OCI-LY3 (cell line): ENCODE measurements around the gene NCAPG2.

Source experiments
- H2AFZ ChIP-seq: fragments of 200-600, 300-600 bp; shearing (Covaris generic); 2 replicates; pipeline ENCODE4 v1.6.0; 2014; ENCODE audit warnings: antibody characterized with exemption, low read depth, low read length
- H3K27ac ChIP-seq: fragments of 200-600, 300-600 bp; sonication (generic); 2 replicates; pipeline ENCODE4 v1.5.1; 2014; ENCODE audit warnings: mild to moderate bottlenecking, low read length, moderate library complexity, mixed read lengths
- H3K27me3 ChIP-seq: fragments of 200-600, 300-600 bp; sonication (generic); 2 replicates; pipeline ENCODE4 v1.6.1; 2014; ENCODE audit warnings: low read depth, low read length, mixed read lengths
- H3K36me3 ChIP-seq: fragments of 200-600, 300-600 bp; sonication (generic); replicated peaks from 2 replicates; pipeline ENCODE3; 2014; ENCODE audit warnings: low read depth, low read length, mixed read lengths
- H3K4me1 ChIP-seq: fragments of 300-600, 200-600 bp; sonication (generic); 2 replicates; pipeline ENCODE4 v1.6.1; 2014; ENCODE audit warnings: low read length, mixed read lengths
- H3K4me2 ChIP-seq: fragments of 200-600, 300-600 bp; sonication (generic); 2 replicates; pipeline ENCODE4 v1.6.1; 2014; ENCODE audit warnings: low read length, mixed read lengths
- H3K4me3 ChIP-seq: fragments of 300-600, 200-600 bp; sonication (generic); 2 replicates; pipeline ENCODE4 v1.5.1; 2014; ENCODE audit warnings: antibody characterized with exemption, mild to moderate bottlenecking, low read length, moderate library complexity
- H3K79me2 ChIP-seq: fragments of 300-600, 200-600 bp; shearing (Covaris generic); 2 replicates; pipeline ENCODE4 v1.6.1; 2014; ENCODE audit warnings: mild to moderate bottlenecking, low read length, mixed read lengths
- H3K9ac ChIP-seq: fragments of 300-600, 200-600 bp; shearing (Covaris generic); 2 replicates; pipeline ENCODE4 v1.6.0; 2014; ENCODE audit warnings: mild to moderate bottlenecking, low read length, moderate library complexity
- H3K9me3 ChIP-seq: fragments of 200-600, 300-600 bp; shearing (Covaris generic); 2 replicates; pipeline ENCODE4 v1.6.1; 2014; ENCODE audit warnings: low read length, mixed read lengths; ENCODE audit not compliant: insufficient read depth
- H4K20me1 ChIP-seq: fragments of 200-600, 300-600 bp; sonication (generic); 2 replicates; pipeline ENCODE4 v1.6.1; 2016; ENCODE audit warnings: low read length, mixed read lengths; ENCODE audit not compliant: insufficient read depth
- EZH2phosphoT487 ChIP-seq: fragments of 200-600 bp; shearing (Covaris generic); IDR thresholded peaks from 2 replicates; pipeline ENCODE4 v1.6.1; 2018; ENCODE audit warnings: antibody characterized with exemption, mixed run types, low read depth
- TF ChIP-seq, protein P1 (sequence below): fragments of 200-600, 300-600 bp; sonication (generic); IDR thresholded peaks from 2 replicates; pipeline ENCODE4 v1.5.1; 2014; ENCODE audit warnings: antibody characterized with exemption, low read length, low read depth

Gene NCAPG2

DNA sequence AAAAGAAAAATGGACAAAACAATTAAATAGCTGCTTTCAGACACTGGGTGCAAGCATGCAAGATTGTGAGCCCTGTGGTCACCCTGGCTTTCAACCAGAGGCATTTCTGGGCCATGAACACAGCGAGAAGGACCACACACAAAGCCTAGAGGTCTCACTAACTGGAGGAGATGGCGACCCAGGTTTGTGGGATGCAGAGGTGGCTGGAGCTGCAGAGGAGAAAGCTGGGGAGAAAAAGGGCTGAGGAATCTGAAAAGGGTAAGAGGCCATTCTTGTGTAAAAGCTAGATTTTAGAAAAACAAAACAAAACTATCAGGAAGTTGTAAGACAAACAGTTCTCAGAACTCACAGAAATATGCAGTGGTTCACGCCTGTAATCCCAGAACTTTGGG is 86.9 kb downstream of the NCAPG2 start:
- Histone ChIP-seq H2AFZ (no peak overlapping the region), H3K36me3 (peaks cover 5% of the 10 kb centered on the region), H3K79me2 (no peaks in the 10 kb centered on the region), H3K27ac (no peak overlapping the region), H3K4me3 (no peak overlapping the region), H3K9ac (no peak overlapping the region), H3K4me1 (peaks cover 14% of the 10 kb centered on the region), H3K9me3 (no peaks in the 10 kb centered on the region), H3K27me3 (no peaks in the 10 kb centered on the region), H3K4me2 (no peak overlapping the region), H4K20me1 (peaks cover 11% of the 10 kb centered on the region; the same call in 1 of the 2 replicates)
- TF ChIP-seq, protein P1, sequence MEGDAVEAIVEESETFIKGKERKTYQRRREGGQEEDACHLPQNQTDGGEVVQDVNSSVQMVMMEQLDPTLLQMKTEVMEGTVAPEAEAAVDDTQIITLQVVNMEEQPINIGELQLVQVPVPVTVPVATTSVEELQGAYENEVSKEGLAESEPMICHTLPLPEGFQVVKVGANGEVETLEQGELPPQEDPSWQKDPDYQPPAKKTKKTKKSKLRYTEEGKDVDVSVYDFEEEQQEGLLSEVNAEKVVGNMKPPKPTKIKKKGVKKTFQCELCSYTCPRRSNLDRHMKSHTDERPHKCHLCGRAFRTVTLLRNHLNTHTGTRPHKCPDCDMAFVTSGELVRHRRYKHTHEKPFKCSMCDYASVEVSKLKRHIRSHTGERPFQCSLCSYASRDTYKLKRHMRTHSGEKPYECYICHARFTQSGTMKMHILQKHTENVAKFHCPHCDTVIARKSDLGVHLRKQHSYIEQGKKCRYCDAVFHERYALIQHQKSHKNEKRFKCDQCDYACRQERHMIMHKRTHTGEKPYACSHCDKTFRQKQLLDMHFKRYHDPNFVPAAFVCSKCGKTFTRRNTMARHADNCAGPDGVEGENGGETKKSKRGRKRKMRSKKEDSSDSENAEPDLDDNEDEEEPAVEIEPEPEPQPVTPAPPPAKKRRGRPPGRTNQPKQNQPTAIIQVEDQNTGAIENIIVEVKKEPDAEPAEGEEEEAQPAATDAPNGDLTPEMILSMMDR: no peak
- no peak for TF ChIP-seq EZH2phosphoT487

DNA sequence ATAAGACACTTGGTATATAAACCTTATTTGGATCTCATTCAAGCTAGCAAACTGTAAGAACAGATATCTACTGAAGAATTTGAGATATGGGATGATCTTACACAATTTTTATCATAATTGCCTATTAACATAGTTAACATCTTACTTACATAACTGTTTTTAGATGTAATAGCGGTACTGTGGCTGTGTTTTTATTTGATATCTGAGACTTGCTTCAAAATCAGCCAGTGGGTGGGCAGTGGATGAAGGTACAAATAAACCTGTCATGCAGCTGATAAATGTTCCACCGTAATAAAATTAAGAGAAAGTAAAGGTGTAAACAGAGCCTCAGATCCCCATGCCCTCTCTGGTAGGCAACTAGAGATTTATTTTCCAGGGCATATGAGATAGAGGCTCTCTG is 88.6 kb downstream of the NCAPG2 start:
- Histone ChIP-seq H3K4me3 (no peak overlapping the region), H3K27me3 (no peaks in the 10 kb centered on the region), H2AFZ (no peak overlapping the region), H3K9ac (no peak overlapping the region), H3K4me2 (no peak overlapping the region), H3K4me1 (peaks cover 16% of the 10 kb centered on the region), H3K79me2 (no peaks in the 10 kb centered on the region), H3K9me3 (no peaks in the 10 kb centered on the region), H4K20me1 (peaks cover 23% of the 10 kb centered on the region; the same call in 1 of the 2 replicates), H3K27ac (no peak overlapping the region), H3K36me3 (peaks cover 12% of the 10 kb centered on the region)
- no peak for TF ChIP-seq EZH2phosphoT487
- TF ChIP-seq, protein P1: no peak

DNA sequence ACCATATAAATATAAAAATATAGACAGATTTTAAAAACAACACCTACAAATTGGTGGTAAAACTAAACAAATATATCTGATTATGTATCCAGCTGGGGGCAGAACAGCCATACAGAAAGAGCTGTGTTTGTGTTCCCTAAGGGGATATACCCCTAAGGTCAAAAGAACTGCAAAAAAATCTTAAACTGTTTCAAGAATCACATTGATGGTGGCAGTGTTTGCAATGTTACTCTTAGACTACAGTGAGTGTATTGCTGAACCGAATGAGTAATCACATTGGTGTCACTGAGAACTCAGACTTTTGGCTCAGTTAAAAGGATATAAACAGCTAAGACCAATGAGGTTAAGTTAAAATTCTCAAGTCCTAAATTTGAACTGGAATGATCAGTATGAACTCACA is 89.9 kb downstream of the NCAPG2 start:
- H3K4me2 ChIP-seq: no peak overlapping the region
- peaks cover 16% of the 10 kb centered on the region for H3K4me1 ChIP-seq
- H3K4me3 ChIP-seq: no peak overlapping the region
- H3K27me3 ChIP-seq: no peaks in the 10 kb centered on the region
- H3K9ac ChIP-seq: no peak overlapping the region
- H3K27ac ChIP-seq: no peak overlapping the region
- no peaks in the 10 kb centered on the region for H3K79me2 ChIP-seq
- peaks cover 23% of the 10 kb centered on the region; the same call in 1 of the 2 replicates for H4K20me1 ChIP-seq
- no peaks in the 10 kb centered on the region for H3K9me3 ChIP-seq
- TF ChIP-seq EZH2phosphoT487: no peak
- TF ChIP-seq, protein P1: no peak
- H2AFZ ChIP-seq: no peak overlapping the region
- H3K36me3 ChIP-seq: peaks cover 16% of the 10 kb centered on the region

DNA sequence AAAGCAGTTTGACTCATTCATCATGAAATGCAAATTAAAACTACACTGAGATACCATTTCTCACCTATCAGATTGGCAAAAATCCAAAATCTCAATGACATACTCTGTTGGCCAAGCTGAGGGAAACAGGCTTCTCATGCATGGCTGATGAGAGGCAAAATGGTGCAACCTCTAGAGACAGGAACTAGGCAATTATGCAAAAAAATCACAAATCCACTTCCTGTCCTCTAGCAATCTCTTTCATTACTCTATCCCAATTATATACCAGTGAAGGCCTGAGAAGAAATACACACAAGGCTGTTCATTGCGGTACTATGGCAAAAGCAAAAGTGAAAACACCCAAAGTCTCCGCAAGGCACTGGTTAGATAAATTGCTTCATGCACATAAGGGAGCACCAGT is 91.1 kb downstream of the NCAPG2 start:
- Histone ChIP-seq H3K4me2 (peak overlapping the region; percentile 54), H3K27ac (0 out of 2 replicates have a peak overlapping the region, but pooled peaks have one; percentile 20)

More for the DNA sequence above, 91.1 kb downstream of the NCAPG2 start:
- peaks cover 23% of the 10 kb centered on the region; the same call in 1 of the 2 replicates for H4K20me1 ChIP-seq
- H2AFZ ChIP-seq: no peak overlapping the region
- no peaks in the 10 kb centered on the region for H3K9me3 ChIP-seq
- no peaks in the 10 kb centered on the region for H3K79me2 ChIP-seq
- H3K27me3 ChIP-seq: no peaks in the 10 kb centered on the region
- H3K36me3 ChIP-seq: peaks cover 13% of the 10 kb centered on the region
- H3K9ac ChIP-seq: no peak overlapping the region
- no peak for TF ChIP-seq EZH2phosphoT487
- TF ChIP-seq, protein P1: no peak
- H3K4me1 ChIP-seq: peaks cover 16% of the 10 kb centered on the region
- H3K4me3 ChIP-seq: no peak overlapping the region; the same call in 1 of the 2 replicates
